SK-N-SH (cell line): ENCODE results near the gene MOB1B. TPM values are rescaled to one million over a fixed set of nuclear protein-coding genes. Genes with fewer than 3 reads are reported as not detected.

ENCODE experiments used
- CTCF ChIA-PET: fragments of 300-600, 350-600 bp; formaldehyde crosslinking; extraction: SDS; loops from one replicate; lab custom pipeline; 2021; lab: Yijun Ruan, JAX
- POLR2A ChIA-PET: fragments of 350-600 bp; sonication (Branson Sonifier 250); formaldehyde crosslinking; extraction: SDS; loops from one replicate; lab custom pipeline; 2020; ENCODE audit warnings: antibody characterized with exemption, inconsistent platforms; lab: Yijun Ruan, JAX
- DNase-seq: peaks from one replicate; pipeline ENCODE4 v3.0.0; 2012
- H2AFZ ChIP-seq: fragments of 200-600 bp; sonication (generic); 2 replicates; pipeline ENCODE4 v1.8.1; 2016; ENCODE audit warnings: antibody characterized with exemption, mild to moderate bottlenecking, low read depth
- H3F3A ChIP-seq: fragments of 200-600 bp; sonication (generic); replicated peaks from 2 replicates; pipeline ENCODE3; 2016; ENCODE audit warnings: antibody characterized with exemption, mild to moderate bottlenecking; ENCODE audit not compliant: insufficient read depth
- H3K27ac ChIP-seq, 2 experiments: fragments of 200-500 bp in 1 of 2; fragments of 200-600 bp in 1 of 2; sonication (Bioruptor generic) in 1 of 2; sonication (generic), shearing (Covaris generic) in 1 of 2; 2 replicates each; pipeline versions ENCODE4 v1.5.1 to v1.6.1; 2014 to 2016; ENCODE audit warnings: low read depth in 2 of 2, inconsistent platforms in 1 of 2, low read length in 1 of 2, mild to moderate bottlenecking in 1 of 2, mixed read lengths in 1 of 2
- H3K27me3 ChIP-seq: fragments of 200-600 bp; sonication (generic), shearing (Covaris generic); 2 replicates; pipeline ENCODE4 v1.6.1; 2016; ENCODE audit warnings: mixed run types; ENCODE audit not compliant: insufficient read depth
- H3K36me3 ChIP-seq, 2 experiments: fragments of 200-500 bp in 1 of 2; fragments of 200-600 bp in 1 of 2; sonication (Bioruptor generic) in 1 of 2; sonication (generic) in 1 of 2; replicated peaks in 1 of 2; 2 replicates each; pipeline versions ENCODE3 to v1.5.1; 2014 to 2016; ENCODE audit warnings: low read length in 1 of 2, mild to moderate bottlenecking in 1 of 2; ENCODE audit not compliant: insufficient read depth in 2 of 2, control insufficient read depth in 1 of 2
- H3K4me1 ChIP-seq, 2 experiments: fragments of 200-500 bp in 1 of 2; fragments of 200-600 bp in 1 of 2; sonication (Bioruptor generic) in 1 of 2; sonication (generic), shearing (Covaris generic) in 1 of 2; 2 replicates each; pipeline versions ENCODE4 v1.5.1 to v1.6.1; 2014 to 2016; ENCODE audit warnings: low read depth in 1 of 2, low read length in 1 of 2, mixed run types in 1 of 2; ENCODE audit not compliant: insufficient read depth in 2 of 2, control insufficient read depth in 1 of 2
- H3K4me2 ChIP-seq: fragments of 200-600 bp; sonication (generic), shearing (Covaris generic); 2 replicates; pipeline ENCODE4 v1.6.1; 2017; ENCODE audit warnings: mixed run types
- H3K4me3 ChIP-seq, 2 experiments: fragments of 200-500 bp in 1 of 2; fragments of 200-600 bp in 1 of 2; sonication (Bioruptor generic) in 1 of 2; sonication (generic), shearing (Covaris generic) in 1 of 2; 2 replicates each; pipeline versions ENCODE4 v1.5.1 to v1.8.1; 2014 to 2016; ENCODE audit warnings: low read depth in 2 of 2, inconsistent platforms in 1 of 2, low read length in 1 of 2, mild to moderate bottlenecking in 1 of 2, mixed read lengths in 1 of 2, moderate library complexity in 1 of 2
- H3K79me2 ChIP-seq: fragments of 200-600 bp; sonication (generic); 2 replicates; pipeline ENCODE4 v1.8.1; 2017; ENCODE audit warnings: mild to moderate bottlenecking; ENCODE audit not compliant: insufficient read depth
- H3K9ac ChIP-seq: fragments of 200-600 bp; sonication (generic); 2 replicates; pipeline ENCODE4 v1.6.1; 2017; ENCODE audit warnings: mixed run types
- H3K9me2 ChIP-seq: fragments of 200-600 bp; sonication (generic); 2 replicates; pipeline ENCODE4 v1.6.1; 2017; ENCODE audit warnings: mixed run types
- H3K9me3 ChIP-seq: fragments of 200-600 bp; sonication (generic); 2 replicates; pipeline ENCODE4 v1.6.1; 2017; ENCODE audit warnings: mixed run types, mild to moderate bottlenecking, moderate library complexity
- H4K20me1 ChIP-seq: fragments of 200-600 bp; sonication (generic); 2 replicates; pipeline ENCODE4 v1.6.1; 2017; ENCODE audit warnings: mild to moderate bottlenecking, mixed run types; ENCODE audit not compliant: insufficient read depth
- CHD2 ChIP-seq: fragments of 150-350 bp; IDR thresholded peaks from 2 replicates; pipeline ENCODE4 v1.6.1; 2018; ENCODE audit warnings: low read length; ENCODE audit not compliant: partially characterized antibody
- CTCF ChIP-seq: fragments of 200-600 bp; sonication (generic); IDR thresholded peaks from 2 replicates; pipeline ENCODE4 v1.6.1; 2017; ENCODE audit warnings: antibody characterized with exemption, mild to moderate bottlenecking, moderate library complexity
- EP300 ChIP-seq, 2 experiments: IDR thresholded peaks; 2 replicates each; pipeline versions ENCODE4 v1.4.0 to v1.6.1; 2012; ENCODE audit warnings: borderline replicate concordance in 1 of 2, low read depth in 1 of 2, low read length in 1 of 2
- EZH2phosphoT487 ChIP-seq: fragments of 200-600 bp; sonication (generic); IDR thresholded peaks from 2 replicates; pipeline ENCODE4 v1.6.1; 2017; ENCODE audit warnings: low read depth, mixed run types, mild to moderate bottlenecking, antibody characterized with exemption, moderate library complexity, borderline replicate concordance
- FOSL2 ChIP-seq: IDR thresholded peaks from 2 replicates; pipeline ENCODE4 v1.4.0; 2012; ENCODE audit warnings: low read depth, mild to moderate bottlenecking, moderate library complexity, borderline replicate concordance
- FOXM1 ChIP-seq: IDR thresholded peaks from 2 replicates; pipeline ENCODE4 v1.4.0; 2012; ENCODE audit warnings: low read depth, mild to moderate bottlenecking
- GABPA ChIP-seq: IDR thresholded peaks from 2 replicates; pipeline ENCODE4 v1.4.0; 2012; ENCODE audit warnings: low read depth, mild to moderate bottlenecking
- GATA2 ChIP-seq: sonication (generic); formaldehyde crosslinking; IDR thresholded peaks from 2 replicates; pipeline ENCODE4 v1.5.0; 2020; ENCODE audit warnings: mild to moderate bottlenecking, missing genetic modification reagents
- MAX ChIP-seq: IDR thresholded peaks from 2 replicates; pipeline ENCODE4 v1.4.0; 2012; ENCODE audit warnings: low read depth
- MEF2A ChIP-seq: IDR thresholded peaks from 2 replicates; pipeline ENCODE4 v1.4.0; 2012; ENCODE audit warnings: low read depth, borderline replicate concordance
- NFIC ChIP-seq: IDR thresholded peaks from 2 replicates; pipeline ENCODE4 v1.4.0; 2012; ENCODE audit warnings: borderline replicate concordance
- PBX3 ChIP-seq: IDR thresholded peaks from 2 replicates; pipeline ENCODE4; 2012
- POLR2AphosphoS5 ChIP-seq: IDR thresholded peaks from 2 replicates; pipeline ENCODE4 v1.6.1; 2012; ENCODE audit warnings: low read depth, low read length
- RFX5 ChIP-seq: IDR thresholded peaks from 2 replicates; pipeline ENCODE4 v1.6.1; 2012; ENCODE audit warnings: mild to moderate bottlenecking, improper control_type of control experiment, low read length
- RXRA ChIP-seq: IDR thresholded peaks from 2 replicates; pipeline ENCODE4 v1.4.0; 2012; ENCODE audit warnings: low read depth, mild to moderate bottlenecking, borderline replicate concordance
- SMC3 ChIP-seq: IDR thresholded peaks from 2 replicates; pipeline ENCODE4 v1.6.1; 2012; ENCODE audit warnings: low read depth, low read length, improper control_type of control experiment
- TCF12 ChIP-seq: IDR thresholded peaks from 2 replicates; pipeline ENCODE4 v1.4.0; 2012
- TEAD4 ChIP-seq: IDR thresholded peaks from 2 replicates; pipeline ENCODE4 v1.4.0; 2012; ENCODE audit warnings: mild to moderate bottlenecking, borderline replicate concordance; ENCODE audit not compliant: insufficient read depth
- USF2 ChIP-seq: fragments of 150-350 bp; IDR thresholded peaks from 2 replicates; pipeline ENCODE4 v1.6.1; 2017; ENCODE audit warnings: antibody characterized with exemption, low read length, low read depth, borderline replicate concordance
- YY1 ChIP-seq: IDR thresholded peaks from 2 replicates; pipeline ENCODE4 v1.4.0; 2012; ENCODE audit warnings: low read depth, mild to moderate bottlenecking
- WGBS: methylation state at CpG from one replicate; pipeline ENCODE4 v1.1.6; 2017; ENCODE audit warnings: low lambda C conversion rate; 5-methylcytosine and 5-hydroxymethylcytosine counted together
- polyA plus RNA-seq, 3 experiments: library from polyadenylated mRNA; depleted of rRNA; stranded (reverse); fragments of >200 nt; gene quantifications; 2 replicates each; pipeline ENCODE4 v1.2.3, GENCODE V29; 2012
- TF ChIP-seq, protein P1 (sequence below): IDR thresholded peaks from 2 replicates; pipeline ENCODE4 v1.4.0; 2012; ENCODE audit warnings: low read depth, borderline replicate concordance
- TF ChIP-seq, protein P2 (sequence below): IDR thresholded peaks from 2 replicates; pipeline ENCODE4 v1.4.0; 2012; ENCODE audit warnings: low read depth, borderline replicate concordance

The MOB1B gene
- polyA plus RNA-seq, 1 of the 3 experiments (the other 2 are of a cell fraction), result 2.9 TPM

DNA sequence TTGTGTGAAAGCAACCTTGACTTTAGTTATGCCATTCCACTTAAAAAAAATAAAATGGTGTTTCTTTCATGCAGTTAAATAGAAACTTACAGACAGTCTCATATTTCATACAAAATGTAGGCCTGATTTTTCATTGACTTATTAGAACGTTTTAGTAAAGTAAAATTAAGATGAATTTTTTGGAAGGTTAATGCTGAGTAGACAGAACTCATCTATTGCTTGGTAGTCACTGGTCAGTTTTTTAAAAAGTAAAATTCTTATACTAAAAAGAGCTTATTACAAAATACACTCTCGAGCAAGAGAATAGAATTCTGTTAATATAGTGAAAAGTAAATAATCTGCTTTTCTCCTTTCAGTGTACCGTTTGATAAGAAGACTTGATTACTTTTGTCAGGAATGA is 21.4 kb upstream of the MOB1B start:
- H4K20me1 ChIP-seq, result no peaks in the 10 kb centered on the region
- CTCF ChIA-PET, result interaction anchor here (0.6 to 1.0 kb wide), 3 partner anchors 16 to 311 kb away, joined by 3 to 4 read pairs (median 3); no protein-coding TSS in a partner anchor

GRCh38 chr4:70885174-70885573 is 17.0 kb upstream of the MOB1B start:
- Histone ChIP-seq H2AFZ (no peak overlapping the region), H4K20me1 (no peaks in the 10 kb centered on the region), H3K79me2 (no peaks in the 10 kb centered on the region), H3K4me3 (no peak overlapping the region), H3K9me3 (no peaks in the 10 kb centered on the region), H3K9ac (no peak overlapping the region), H3F3A (no peaks in the 10 kb centered on the region), H3K9me2 (no peaks in the 10 kb centered on the region), H3K36me3 (no peaks in the 10 kb centered on the region), H3K27ac (no peak overlapping the region), H3K27me3 (no peaks in the 10 kb centered on the region), H3K4me2 (no peak overlapping the region), H3K4me1 (no peaks in the 10 kb centered on the region)
- ChIA-PET CTCF (interaction anchor here (0.6 kb wide), 1 partner anchor 125 kb away, joined by 4 read pairs; no protein-coding TSS in a partner anchor), POLR2A (no interaction called here)
- TF ChIP-seq RXRA (no peak), FOSL2 (no peak), NFIC (no peak), RFX5 (no peak), YY1 (no peak), FOXM1 (no peak), TEAD4 (no peak), POLR2AphosphoS5 (no peak), GATA2 (no peak), SMC3 (no peak), CTCF (no peak), USF2 (no peak), MAX (no peak), EZH2phosphoT487 (no peak), PBX3 (no peak), MEF2A (no peak)
- TF ChIP-seq, protein P1, sequence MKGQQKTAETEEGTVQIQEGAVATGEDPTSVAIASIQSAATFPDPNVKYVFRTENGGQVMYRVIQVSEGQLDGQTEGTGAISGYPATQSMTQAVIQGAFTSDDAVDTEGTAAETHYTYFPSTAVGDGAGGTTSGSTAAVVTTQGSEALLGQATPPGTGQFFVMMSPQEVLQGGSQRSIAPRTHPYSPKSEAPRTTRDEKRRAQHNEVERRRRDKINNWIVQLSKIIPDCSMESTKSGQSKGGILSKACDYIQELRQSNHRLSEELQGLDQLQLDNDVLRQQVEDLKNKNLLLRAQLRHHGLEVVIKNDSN, result no peak
- TF ChIP-seq, protein P2, sequence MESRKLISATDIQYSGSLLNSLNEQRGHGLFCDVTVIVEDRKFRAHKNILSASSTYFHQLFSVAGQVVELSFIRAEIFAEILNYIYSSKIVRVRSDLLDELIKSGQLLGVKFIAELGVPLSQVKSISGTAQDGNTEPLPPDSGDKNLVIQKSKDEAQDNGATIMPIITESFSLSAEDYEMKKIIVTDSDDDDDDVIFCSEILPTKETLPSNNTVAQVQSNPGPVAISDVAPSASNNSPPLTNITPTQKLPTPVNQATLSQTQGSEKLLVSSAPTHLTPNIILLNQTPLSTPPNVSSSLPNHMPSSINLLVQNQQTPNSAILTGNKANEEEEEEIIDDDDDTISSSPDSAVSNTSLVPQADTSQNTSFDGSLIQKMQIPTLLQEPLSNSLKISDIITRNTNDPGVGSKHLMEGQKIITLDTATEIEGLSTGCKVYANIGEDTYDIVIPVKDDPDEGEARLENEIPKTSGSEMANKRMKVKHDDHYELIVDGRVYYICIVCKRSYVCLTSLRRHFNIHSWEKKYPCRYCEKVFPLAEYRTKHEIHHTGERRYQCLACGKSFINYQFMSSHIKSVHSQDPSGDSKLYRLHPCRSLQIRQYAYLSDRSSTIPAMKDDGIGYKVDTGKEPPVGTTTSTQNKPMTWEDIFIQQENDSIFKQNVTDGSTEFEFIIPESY, result no peak
- 39% methylated on average over 6 of the region's 6 CpGs for WGBS
- DNase-seq, result no peak

More for the DNA sequence above, 21.4 kb upstream of the MOB1B start:
- Histone ChIP-seq H3K4me3 (no peak overlapping the region), H3F3A (peaks cover 3% of the 10 kb centered on the region), H3K4me2 (no peak overlapping the region), H3K36me3 (no peaks in the 10 kb centered on the region), H2AFZ (no peak overlapping the region), H3K9me3 (no peaks in the 10 kb centered on the region), H3K4me1 (no peaks in the 10 kb centered on the region), H3K27me3 (no peaks in the 10 kb centered on the region), H3K27ac (no peak overlapping the region), H3K9me2 (no peaks in the 10 kb centered on the region), H3K79me2 (no peaks in the 10 kb centered on the region), H3K9ac (no peak overlapping the region)
- TF ChIP-seq GABPA, result no peak
- TF ChIP-seq TCF12, result no peak
- TF ChIP-seq SMC3, result no peak
- TF ChIP-seq GATA2, result no peak
- TF ChIP-seq FOXM1, result no peak
- no peak for TF ChIP-seq EP300 (IDR thresholded peaks at IDR 0.05; ENCODE audit: borderline replicate concordance in 1 of 2, low read depth in 1 of 2, low read length in 1 of 2)
- TF ChIP-seq CHD2, result no peak
- TF ChIP-seq YY1, result no peak
- TF ChIP-seq POLR2AphosphoS5, result no peak
- no peak for TF ChIP-seq FOSL2
- DNase-seq, result no peak
- WGBS, result 46% methylated on average over 3 of the region's 3 CpGs
- POLR2A ChIA-PET, result no interaction called here
